Activated T-helper 2 cell treated with anti-CD3 and anti-CD28 coated beads, Interferon-gamma antibody, Interleukin-2, Interleukin-4, amounts not matched to agents 10 μg/mL and 5 μg/mL and 100 μg/mL, durations not matched to agents 14 hours and 24 hours and 36 hours (primary cell): ENCODE data around the gene ROBO2. TPM values are rescaled to one million over a fixed set of nuclear protein-coding genes. Genes with fewer than 3 reads are reported as not detected.

ENCODE experiments used
- DNase-seq: peaks from one replicate; pipeline ENCODE4 v3.0.0; 2021; ENCODE audit warnings: low spot score
- H3K27ac Mint-ChIP-seq: one replicate; pipeline ENCODE4 v1.8.0; 2021; ENCODE audit warnings: mixed read lengths
- H3K27me3 Mint-ChIP-seq: one replicate; pipeline ENCODE4 v1.8.0; 2021; ENCODE audit warnings: low read depth, mixed read lengths
- H3K36me3 Mint-ChIP-seq: one replicate; pipeline ENCODE4 v1.8.0; 2021; ENCODE audit warnings: low read depth, mixed read lengths
- H3K4me1 Mint-ChIP-seq: one replicate; pipeline ENCODE4 v1.8.0; 2021; ENCODE audit warnings: low read depth, mixed read lengths
- H3K4me3 Mint-ChIP-seq: one replicate; pipeline ENCODE4 v1.8.0; 2021; ENCODE audit warnings: low read depth, mild to moderate bottlenecking, moderate library complexity, mixed read lengths
- H3K9me3 Mint-ChIP-seq: one replicate; pipeline ENCODE4 v1.8.0; 2021; ENCODE audit warnings: mixed read lengths
- intact Hi-C: fragments of 100-400 bp; cut with micrococcal nuclease; formaldehyde crosslinking; loops from one replicate; pipeline ENCODE4 v1.15.1; 2023
- total RNA-seq: library from RNA; stranded (reverse); gene quantifications from 2 replicates; pipeline ENCODE4 v1.2.3, GENCODE V29; 2022

Gene ROBO2
- total RNA-seq, 1 donor from 2014 or later, result not detected

DNA sequence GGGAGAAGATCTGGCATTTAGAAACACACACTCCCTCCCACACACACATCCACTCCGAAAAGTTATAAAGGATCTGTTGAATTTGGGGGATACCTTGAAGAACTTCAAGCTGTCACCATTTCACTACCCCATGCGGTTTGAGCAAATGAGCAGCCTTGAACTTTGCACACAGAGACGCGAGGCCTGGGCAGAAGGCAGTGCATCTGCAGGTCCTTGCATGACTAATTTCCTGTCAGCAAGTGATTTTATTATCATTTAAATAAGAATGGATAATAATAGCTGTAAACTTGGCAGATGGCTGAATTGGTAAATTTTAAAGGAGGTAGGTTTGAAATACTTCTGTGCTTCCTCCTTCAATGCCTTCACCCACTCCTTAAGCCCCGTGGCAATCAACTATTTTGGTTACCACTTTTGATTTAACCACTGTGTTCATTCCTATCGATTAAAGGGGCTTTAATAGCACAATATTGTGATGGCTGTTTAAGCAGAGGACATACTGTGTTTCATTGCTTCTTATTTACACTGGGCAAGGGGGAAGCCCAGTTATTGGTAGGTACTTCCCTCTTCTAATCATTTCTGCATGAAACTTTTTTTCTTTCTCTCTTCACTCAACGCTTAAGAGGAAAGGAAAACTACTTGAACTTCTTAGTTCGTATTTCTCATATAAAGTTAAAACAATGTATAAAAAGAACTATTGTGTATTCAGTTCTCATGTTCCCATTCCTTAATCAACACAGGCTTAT, 108.1 kb downstream of the ROBO2 start:
- no peak overlapping the region for H3K27ac Mint-ChIP-seq
- H3K27me3 Mint-ChIP-seq, result no peaks in the 10 kb centered on the region
- peaks cover 29% of the 10 kb centered on the region for H3K9me3 Mint-ChIP-seq
- intact Hi-C loops, result no loop called here
- no peaks in the 10 kb centered on the region for H3K36me3 Mint-ChIP-seq
- H3K4me1 Mint-ChIP-seq, result no peaks in the 10 kb centered on the region
- H3K4me3 Mint-ChIP-seq, result no peak overlapping the region
- no peak for DNase-seq

- H3K27me3 Mint-ChIP-seq, result no peaks in the 10 kb centered on the region
- H3K9me3 Mint-ChIP-seq, result peaks cover 28% of the 10 kb centered on the region
- no peak for DNase-seq
- H3K36me3 Mint-ChIP-seq, result no peaks in the 10 kb centered on the region
- no peak overlapping the region for H3K27ac Mint-ChIP-seq
- intact Hi-C loops, result no loop called here
- no peaks in the 10 kb centered on the region for H3K4me1 Mint-ChIP-seq
- no peak overlapping the region for H3K4me3 Mint-ChIP-seq
These were observed 109.5 kb downstream of the ROBO2 start for GRCh38 chr3:77149382-77149781.

DNA sequence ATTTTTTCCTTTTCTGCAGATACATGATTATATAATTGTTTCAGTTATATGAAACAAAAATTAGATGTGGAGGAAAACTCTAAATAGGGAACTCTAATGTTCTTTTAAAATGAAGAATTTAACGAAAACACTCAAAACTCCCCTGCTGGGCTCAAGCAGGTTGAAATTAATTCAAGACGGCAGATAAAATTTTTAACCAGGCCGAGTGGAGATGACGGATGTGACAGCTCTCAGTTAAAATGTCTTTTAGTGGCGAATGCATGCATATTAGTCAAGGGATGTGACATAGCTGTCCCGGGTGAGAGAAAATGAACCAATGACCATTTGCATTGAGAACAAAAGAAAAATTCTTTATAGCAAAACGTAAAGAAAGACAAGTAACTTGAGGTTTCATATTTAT, 110.1 kb downstream of the ROBO2 start:
- Mint-ChIP-seq H3K4me3 (no peak overlapping the region), H3K4me1 (no peaks in the 10 kb centered on the region), H3K27me3 (no peaks in the 10 kb centered on the region), H3K36me3 (no peaks in the 10 kb centered on the region), H3K27ac (no peak overlapping the region), H3K9me3 (peaks cover 28% of the 10 kb centered on the region)
- no peak for DNase-seq
- intact Hi-C loops, result no loop called here

- Mint-ChIP-seq H3K9me3 (peaks cover 28% of the 10 kb centered on the region), H3K4me1 (no peaks in the 10 kb centered on the region), H3K27ac (no peak overlapping the region), H3K4me3 (no peak overlapping the region), H3K36me3 (no peaks in the 10 kb centered on the region), H3K27me3 (no peaks in the 10 kb centered on the region)
- intact Hi-C loops, result no loop called here
- no peak for DNase-seq
These were observed 110.9 kb downstream of the ROBO2 start for GRCh38 chr3:77150759-77151158.

- H3K27ac Mint-ChIP-seq, result no peak overlapping the region
- no peaks in the 10 kb centered on the region for H3K36me3 Mint-ChIP-seq
- intact Hi-C loops, result no loop called here
- H3K4me1 Mint-ChIP-seq, result no peaks in the 10 kb centered on the region
- H3K9me3 Mint-ChIP-seq, result peaks cover 6% of the 10 kb centered on the region
- H3K27me3 Mint-ChIP-seq, result no peaks in the 10 kb centered on the region
- DNase-seq, result no peak
- no peak overlapping the region for H3K4me3 Mint-ChIP-seq
These were observed 119.1 kb downstream of the ROBO2 start for GRCh38 chr3:77158730-77159581.

- Mint-ChIP-seq H3K9me3 (peaks cover 6% of the 10 kb centered on the region), H3K36me3 (no peaks in the 10 kb centered on the region), H3K4me1 (no peaks in the 10 kb centered on the region), H3K4me3 (no peak overlapping the region), H3K27me3 (no peaks in the 10 kb centered on the region), H3K27ac (no peak overlapping the region)
- intact Hi-C loops, result no loop called here
- no peak for DNase-seq
These were observed 121.1 kb downstream of the ROBO2 start for GRCh38 chr3:77160931-77161497.

DNA sequence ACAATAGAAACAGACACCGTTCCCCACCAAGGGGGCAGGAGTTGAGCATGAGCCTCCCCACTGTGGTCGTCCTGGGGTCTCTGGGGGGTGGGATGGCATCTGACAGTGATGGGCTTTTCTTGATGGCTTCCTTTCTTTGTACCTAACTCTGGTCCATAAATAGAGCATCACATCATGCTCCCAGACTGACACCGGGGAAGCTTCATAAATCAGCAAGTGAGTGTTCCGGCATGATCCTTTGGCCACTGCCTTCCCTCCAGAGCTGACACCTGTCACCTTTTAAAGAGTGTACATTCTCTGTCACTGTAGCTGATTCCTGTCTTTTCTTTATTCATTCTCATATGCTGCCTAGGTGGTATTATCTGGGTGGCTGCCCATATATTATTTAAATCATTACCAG, 129.9 kb downstream of the ROBO2 start:
- no peaks in the 10 kb centered on the region for H3K36me3 Mint-ChIP-seq
- no peak for DNase-seq
- no peak overlapping the region for H3K27ac Mint-ChIP-seq
- no peaks in the 10 kb centered on the region for H3K4me1 Mint-ChIP-seq
- intact Hi-C loops, result no loop called here
- H3K9me3 Mint-ChIP-seq, result peaks cover 15% of the 10 kb centered on the region
- H3K4me3 Mint-ChIP-seq, result no peak overlapping the region
- no peaks in the 10 kb centered on the region for H3K27me3 Mint-ChIP-seq

DNA sequence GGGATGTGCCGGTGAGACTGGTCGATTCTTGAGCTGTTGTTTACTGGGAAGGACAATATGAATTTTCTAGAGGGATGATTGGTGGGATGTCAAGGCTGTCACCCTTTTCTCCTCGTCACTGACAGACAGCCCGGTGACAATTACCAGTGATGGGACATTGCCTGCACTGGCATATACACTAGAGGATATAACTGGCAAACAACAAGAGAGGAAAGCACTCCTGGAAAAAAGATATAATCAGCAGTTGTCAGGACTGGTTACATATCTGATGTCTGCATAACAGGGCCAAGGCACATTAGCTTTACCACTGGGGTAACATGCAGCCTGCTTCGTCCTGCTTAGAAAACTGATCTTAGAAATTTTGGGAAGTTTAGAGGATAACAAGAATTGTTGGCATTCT, 131.1 kb downstream of the ROBO2 start:
- H3K4me3 Mint-ChIP-seq, result no peak overlapping the region
- peaks cover 23% of the 10 kb centered on the region for H3K9me3 Mint-ChIP-seq
- intact Hi-C loops, result no loop called here
- no peaks in the 10 kb centered on the region for H3K27me3 Mint-ChIP-seq
- no peaks in the 10 kb centered on the region for H3K36me3 Mint-ChIP-seq
- no peak overlapping the region for H3K27ac Mint-ChIP-seq
- H3K4me1 Mint-ChIP-seq, result no peaks in the 10 kb centered on the region
- DNase-seq, result no peak

GRCh38 chr3:77179762-77180161, 139.9 kb downstream of the ROBO2 start:
- H3K4me3 Mint-ChIP-seq, result no peak overlapping the region
- H3K36me3 Mint-ChIP-seq, result no peaks in the 10 kb centered on the region
- H3K27me3 Mint-ChIP-seq, result no peaks in the 10 kb centered on the region
- H3K4me1 Mint-ChIP-seq, result no peaks in the 10 kb centered on the region
- H3K9me3 Mint-ChIP-seq, result peaks cover 18% of the 10 kb centered on the region
- intact Hi-C loops, result no loop called here
- no peak overlapping the region for H3K27ac Mint-ChIP-seq
- no peak for DNase-seq

GRCh38 chr3:77182341-77182740, 142.4 kb downstream of the ROBO2 start:
- H3K36me3 Mint-ChIP-seq, result no peaks in the 10 kb centered on the region
- H3K27me3 Mint-ChIP-seq, result no peaks in the 10 kb centered on the region
- no peak overlapping the region for H3K4me3 Mint-ChIP-seq
- no peak overlapping the region for H3K27ac Mint-ChIP-seq
- no peaks in the 10 kb centered on the region for H3K4me1 Mint-ChIP-seq
- intact Hi-C loops, result no loop called here
- H3K9me3 Mint-ChIP-seq, result peaks cover 14% of the 10 kb centered on the region
- no peak for DNase-seq

GRCh38 chr3:77186319-77186718, 146.4 kb downstream of the ROBO2 start:
- Mint-ChIP-seq H3K36me3 (no peaks in the 10 kb centered on the region), H3K4me1 (no peaks in the 10 kb centered on the region), H3K4me3 (no peak overlapping the region), H3K9me3 (peaks cover 13% of the 10 kb centered on the region), H3K27me3 (no peaks in the 10 kb centered on the region), H3K27ac (no peak overlapping the region)
- intact Hi-C loops, result no loop called here
- DNase-seq, result no peak

GRCh38 chr3:77186728-77187127, 146.8 kb downstream of the ROBO2 start:
- Mint-ChIP-seq H3K36me3 (no peaks in the 10 kb centered on the region), H3K9me3 (peaks cover 13% of the 10 kb centered on the region), H3K27ac (no peak overlapping the region), H3K4me1 (no peaks in the 10 kb centered on the region), H3K4me3 (no peak overlapping the region), H3K27me3 (no peaks in the 10 kb centered on the region)
- no peak for DNase-seq
- intact Hi-C loops, result no loop called here

DNA sequence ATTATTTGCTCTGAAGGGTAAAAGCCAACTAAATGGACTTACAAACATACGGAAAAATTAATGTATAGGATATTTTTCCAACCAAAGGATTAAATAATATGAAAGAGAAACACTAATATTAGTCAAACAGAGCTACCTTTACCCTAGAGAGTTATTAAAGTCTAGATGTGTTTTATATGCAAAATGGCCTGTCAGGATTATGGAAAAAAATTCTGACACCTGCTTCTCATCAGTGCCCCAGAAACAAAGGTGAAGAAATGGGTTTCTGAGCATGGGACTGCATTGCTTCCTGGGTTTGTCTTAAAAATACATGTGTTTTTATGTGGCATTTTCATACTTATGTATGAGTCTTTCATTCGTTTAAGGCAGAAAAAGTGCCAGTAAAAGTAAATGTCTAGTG, 148.3 kb downstream of the ROBO2 start:
- Mint-ChIP-seq H3K27ac (no peak overlapping the region), H3K4me3 (no peak overlapping the region), H3K27me3 (no peaks in the 10 kb centered on the region), H3K36me3 (no peaks in the 10 kb centered on the region), H3K4me1 (no peaks in the 10 kb centered on the region), H3K9me3 (peaks cover 8% of the 10 kb centered on the region)
- intact Hi-C loops, result no loop called here
- DNase-seq, result no peak
